Spleen (tissue), 11 donors: ENCODE data around the gene TOPORS. TPM values are rescaled to one million over a fixed set of nuclear protein-coding genes. Genes with fewer than 3 reads are reported as not detected.
A peak's percentile ranks its signal among the peaks of the same experiment; 100 is the strongest.

ENCODE experiments used
- DNase-seq: peaks from one replicate; pipeline ENCODE4 v3.0.0-alpha.2; 2020
- H3K27ac ChIP-seq, 8 donors: fragments of 200-600 bp; sonication (generic) in 7 of 8; 1 replicate in 4 of 8; 2 replicates in 4 of 8; pipeline versions ENCODE4 v1.5.0 to v1.8.0; 2016 to 2021; ENCODE audit warnings: inconsistent platforms in 4 of 8, mild to moderate bottlenecking in 4 of 8, moderate library complexity in 1 of 8
- H3K27me3 ChIP-seq, 7 donors: fragments of 200-600 bp; sonication (generic) in 6 of 7; replicated peaks in 1 of 7; 1 replicate in 4 of 7; 2 replicates in 3 of 7; pipeline versions ENCODE4 v1.5.0 to v1.8.0; 2016 to 2021; ENCODE audit warnings: inconsistent platforms in 3 of 7, mild to moderate bottlenecking in 1 of 7
- H3K36me3 ChIP-seq, 6 donors: fragments of 200-600 bp; sonication (generic) in 5 of 6; 1 replicate in 4 of 6; 2 replicates in 2 of 6; pipeline versions ENCODE4 v1.5.0 to v1.8.0; 2016 to 2021; ENCODE audit warnings: inconsistent platforms in 2 of 6
- H3K4me1 ChIP-seq, 6 donors: fragments of 200-600 bp; sonication (generic) in 5 of 6; 1 replicate in 3 of 6; 2 replicates in 3 of 6; pipeline versions ENCODE4 v1.5.0 to v1.8.0; 2016 to 2021; ENCODE audit warnings: inconsistent platforms in 3 of 6
- H3K4me3 ChIP-seq, 8 donors: fragments of 200-600 bp; sonication (generic) in 7 of 8; 1 replicate in 4 of 8; 2 replicates in 4 of 8; pipeline versions ENCODE4 v1.5.0 to v1.8.0; 2016 to 2021; ENCODE audit warnings: inconsistent platforms in 4 of 8, mild to moderate bottlenecking in 4 of 8, moderate library complexity in 2 of 8
- H3K9me3 ChIP-seq, 8 donors: fragments of 200-600 bp; sonication (generic) in 7 of 8; 1 replicate in 4 of 8; 2 replicates in 4 of 8; pipeline versions ENCODE4 v1.5.0 to v1.8.0; 2016 to 2021; ENCODE audit warnings: inconsistent platforms in 4 of 8
- CTCF ChIP-seq, 11 experiments: fragments of 200-600 bp in 7 of 11; fragments of 450-650 bp in 4 of 11; sonication (generic) in 4 of 11; IDR thresholded peaks in 8 of 11; conservative IDR thresholded peaks in 3 of 11; 1 replicate in 7 of 11; 2 replicates in 4 of 11; pipeline versions ENCODE4 v1.4.0 to v1.8.0; 2016 to 2021; ENCODE audit warnings: antibody characterized with exemption in 11 of 11, inconsistent platforms in 4 of 11, mild to moderate bottlenecking in 1 of 11
- POLR2A ChIP-seq, 3 donors: fragments of 450-650 bp; IDR thresholded peaks; one replicate each; pipeline ENCODE4 v1.5.1; 2017; ENCODE audit warnings: antibody characterized with exemption in 3 of 3, mild to moderate bottlenecking in 1 of 3
- POLR2AphosphoS5 ChIP-seq, 3 donors: sonication (generic); formaldehyde crosslinking; IDR thresholded peaks; one replicate each; pipeline ENCODE4 v1.5.1; 2017; ENCODE audit warnings: antibody characterized with exemption in 3 of 3
- WGBS, 5 donors: extraction: QIAGEN DNeasy Blood & Tissue Kit in 3 of 5; methylation state at CpG; one replicate each; pipeline versions ENCODE4 v1.1.5 to v1.1.7; 2013 to 2018; 5-methylcytosine and 5-hydroxymethylcytosine counted together
- intact Hi-C: fragments of 100-400 bp; cut with DNase I; formaldehyde crosslinking; loops from one replicate; pipeline ENCODE4 v1.15.0; 2023; ENCODE audit warnings: low total_unique reads
- polyA plus RNA-seq, 3 donors: library from polyadenylated mRNA; stranded (reverse); fragments of 200-250 nt; gene quantifications; one replicate each; pipeline ENCODE4 v1.2.1, GENCODE V29; 2013
- total RNA-seq, 7 donors: library from RNA; depleted of rRNA in 3 of 7; stranded (reverse); fragments of >200 nt in 3 of 7; fragmentation: NEBNext Ultra II Directional in 4 of 7; extraction: Animal tissue kit (Norgen Biotek cat#: 25700) in 4 of 7; gene quantifications; one replicate each; pipeline versions ENCODE4 v1.1.0 to v1.2.1, GENCODE V29; 2016 to 2021
- donor health status: healthy with polysubstance abuse.
- donor health status: DM: no; HTN: no; CAD: no; lungs with moderate emphysema.
- donor health status: DM: no; HTN: no; CAD: no.
- donor health status: Bipolar disorder and iron deficiency.
- donor health status: healthy.
- donor health status: DM: no; HTN: no; CAD: no.
- donor health status: DM: yes; HTN: yes; CAD: no.

Gene TOPORS
- total and polyA plus RNA-seq, 10 donors: 5.2 to 28.7 (median 15.8) TPM

- TF ChIP-seq CTCF (IDR thresholded peaks at IDR 0.05 in 8 of 11, conservative IDR thresholded peaks at IDR 0.05 in 3 of 11) (no peak), POLR2AphosphoS5 (IDR thresholded peaks at IDR 0.05) (no peak), POLR2A (IDR thresholded peaks at IDR 0.05) (no peak)
- no peak for DNase-seq
- H3K27ac ChIP-seq: no peak overlapping the region
- H3K4me3 ChIP-seq: peak overlapping the region in 2 of 8 donors; percentile 5 to 16
- no peaks in the 10 kb centered on the region for H3K9me3 ChIP-seq
- H3K27me3 ChIP-seq: peaks cover 0 to 28% (median 0%) of the 10 kb centered on the region in 7 donors
- 45 to 67% (median 59%) methylated on average over 5 of the region's 5 CpGs for WGBS, 5 donors
- H3K36me3 ChIP-seq: no peaks in the 10 kb centered on the region
- H3K4me1 ChIP-seq: peaks cover 0 to 11% (median under 1%) of the 10 kb centered on the region in 6 donors
- intact Hi-C loops: no loop called here
Measured at GRCh38 chr9:32578976-32579375, 26.6 kb upstream of the TOPORS start.

DNA sequence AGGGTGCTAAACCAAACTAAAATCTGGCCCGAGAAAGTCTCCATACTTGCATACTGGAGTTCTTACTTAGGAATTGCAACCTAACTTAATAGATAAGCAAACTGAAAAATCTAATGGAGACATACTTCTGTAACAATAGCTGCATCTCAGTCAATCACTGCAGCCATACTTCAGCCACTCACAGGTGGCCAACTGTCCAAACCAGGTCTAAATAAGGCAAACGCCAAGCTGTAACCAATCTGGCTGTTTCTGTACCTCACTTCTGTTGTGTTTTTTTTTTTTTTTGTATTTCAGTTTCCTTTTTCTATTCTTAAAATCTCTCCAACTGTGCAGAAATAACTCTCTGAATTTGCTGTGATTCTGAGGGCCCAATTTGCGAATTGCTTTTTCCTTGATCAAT, 24.9 kb upstream of the TOPORS start:
- no peak for TF ChIP-seq POLR2A (IDR thresholded peaks at IDR 0.05)
- TF ChIP-seq CTCF (IDR thresholded peaks at IDR 0.05 in 8 of 11, conservative IDR thresholded peaks at IDR 0.05 in 3 of 11): no peak
- TF ChIP-seq POLR2AphosphoS5 (IDR thresholded peaks at IDR 0.05): no peak
- WGBS, 5 donors: 76 to 89% (median 84%) methylated on average over 3 of the region's 3 CpGs
- H3K4me3 ChIP-seq: no peak overlapping the region
- H3K36me3 ChIP-seq: no peaks in the 10 kb centered on the region
- H3K27ac ChIP-seq: no peak overlapping the region
- intact Hi-C loops: no loop called here
- H3K4me1 ChIP-seq: peaks cover 0 to 23% (median 10%) of the 10 kb centered on the region in 6 donors
- no peak for DNase-seq
- no peaks in the 10 kb centered on the region for H3K9me3 ChIP-seq
- peaks cover 0 to 28% (median 0%) of the 10 kb centered on the region in 7 donors for H3K27me3 ChIP-seq

DNA sequence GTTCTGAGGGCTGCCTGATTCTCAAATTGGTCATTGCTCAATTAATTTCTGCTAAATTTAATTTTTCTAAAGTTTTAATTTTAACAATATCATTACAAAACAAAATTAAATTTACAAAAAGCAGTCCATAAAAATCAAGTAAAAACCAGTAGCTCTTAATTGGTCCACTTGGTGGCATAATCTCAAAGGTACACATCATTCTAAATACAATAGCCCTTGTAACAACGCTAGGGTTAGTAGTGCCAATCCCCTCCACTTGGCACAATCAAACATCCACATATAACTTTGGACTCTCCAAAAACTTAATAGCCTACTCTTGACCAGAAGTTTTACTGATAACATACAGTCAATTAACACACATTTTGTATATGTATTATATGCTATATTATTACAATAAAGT, 22.5 kb upstream of the TOPORS start:
- intact Hi-C loops: no loop called here
- no peak overlapping the region for H3K4me3 ChIP-seq
- peaks cover 0 to 7% (median 0%) of the 10 kb centered on the region in 6 donors for H3K36me3 ChIP-seq
- DNase-seq: no peak
- WGBS, 5 donors: 64 to 78% (median 72%) methylated on average over 1 of the region's 1 CpG
- H3K27me3 ChIP-seq: peaks cover 0 to 14% (median 0%) of the 10 kb centered on the region in 7 donors
- H3K9me3 ChIP-seq: no peaks in the 10 kb centered on the region
- no peak overlapping the region for H3K27ac ChIP-seq
- no peak for TF ChIP-seq CTCF (IDR thresholded peaks at IDR 0.05 in 8 of 11, conservative IDR thresholded peaks at IDR 0.05 in 3 of 11)
- TF ChIP-seq POLR2A (IDR thresholded peaks at IDR 0.05): no peak
- no peak for TF ChIP-seq POLR2AphosphoS5 (IDR thresholded peaks at IDR 0.05)
- peaks cover 12 to 47% (median 30%) of the 10 kb centered on the region in 6 donors for H3K4me1 ChIP-seq

- peak overlapping the region in 3 of 8 donors; percentile 82 to 90 (median 89) for H3K4me3 ChIP-seq
- H3K9me3 ChIP-seq: no peaks in the 10 kb centered on the region
- peaks cover 0 to 18% (median 0%) of the 10 kb centered on the region in 6 donors for H3K36me3 ChIP-seq
- DNase-seq: no peak
- WGBS, 5 donors: 85 to 92% (median 87%) methylated on average over 7 of the region's 7 CpGs
- no peak for TF ChIP-seq POLR2A (IDR thresholded peaks at IDR 0.05)
- no peak for TF ChIP-seq POLR2AphosphoS5 (IDR thresholded peaks at IDR 0.05)
- no peak for TF ChIP-seq CTCF (IDR thresholded peaks at IDR 0.05 in 8 of 11, conservative IDR thresholded peaks at IDR 0.05 in 3 of 11)
- intact Hi-C loops: no loop called here
- peaks cover 0 to 7% (median 0%) of the 10 kb centered on the region in 7 donors for H3K27me3 ChIP-seq
- H3K27ac ChIP-seq: peak overlapping the region in 7 of 8 donors; percentile 90 to 97 (median 95)
- peaks cover 12 to 42% (median 30%) of the 10 kb centered on the region in 6 donors for H3K4me1 ChIP-seq
Measured at GRCh38 chr9:32573821-32574220, 21.4 kb upstream of the TOPORS start.
